ENCODE measurements around the gene TTC9.

- no peak for TF ChIP-seq CTCF (IDR thresholded peaks at IDR 0.05)
- TF ChIP-seq, protein P1, sequence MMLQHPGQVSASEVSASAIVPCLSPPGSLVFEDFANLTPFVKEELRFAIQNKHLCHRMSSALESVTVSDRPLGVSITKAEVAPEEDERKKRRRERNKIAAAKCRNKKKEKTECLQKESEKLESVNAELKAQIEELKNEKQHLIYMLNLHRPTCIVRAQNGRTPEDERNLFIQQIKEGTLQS (CRISPR knock-in tag; conservative IDR thresholded peaks at IDR 0.05), result no peak
These were observed 29.4 kb downstream of the TTC9 start for GRCh38 chr14:70670992-70671651.

Measured in WTC11 (cell line).